Stomach smooth muscle (tissue), 2 donors: ENCODE measurements around the gene CEBPE.
A peak's percentile ranks its signal among the peaks of the same experiment; 100 is the strongest.

Experiments used
- H3K27ac ChIP-seq: one replicate; pipeline ENCODE4 v1.7.0; 2013; ENCODE audit warnings: mild to moderate bottlenecking, low read length, inconsistent platforms
- H3K27me3 ChIP-seq, 2 donors: one replicate each; pipeline ENCODE4 v1.7.0; 2013; ENCODE audit warnings: low read length in 2 of 2; ENCODE audit not compliant: insufficient read depth in 2 of 2, control insufficient read depth in 1 of 2
- H3K36me3 ChIP-seq, 2 donors: one replicate each; pipeline ENCODE4 v1.7.0; 2013; ENCODE audit warnings: low read length in 2 of 2; ENCODE audit not compliant: control insufficient read depth in 2 of 2, insufficient read depth in 2 of 2
- H3K4me1 ChIP-seq: one replicate; pipeline ENCODE4 v1.7.0; 2013; ENCODE audit warnings: low read length; ENCODE audit not compliant: control insufficient read depth, insufficient read depth
- H3K4me3 ChIP-seq, 2 donors: one replicate each; pipeline ENCODE4 v1.7.0; 2013; ENCODE audit warnings: low read length in 2 of 2
- H3K9ac ChIP-seq, 2 donors: one replicate each; pipeline ENCODE4 v1.7.0; 2013; ENCODE audit warnings: low read length in 2 of 2, mild to moderate bottlenecking in 1 of 2
- H3K9me3 ChIP-seq, 2 donors: one replicate each; pipeline ENCODE4 v1.7.0; 2013; ENCODE audit warnings: low read length in 2 of 2; ENCODE audit not compliant: control insufficient read depth in 2 of 2
- donor health status: healthy.
- donor health status: Pancreatic carcinoma.

The CEBPE gene

GRCh38 chr14:23143911-23144310 is 24.9 kb upstream of the CEBPE start:
- Histone ChIP-seq H3K9ac (no peak overlapping the region), H3K4me3 (no peak overlapping the region), H3K36me3 (peaks cover 0 to 7% of the 10 kb centered on the region in 2 donors), H3K4me1 (peaks cover 59% of the 10 kb centered on the region), H3K9me3 (no peaks in the 10 kb centered on the region), H3K27me3 (no peaks in the 10 kb centered on the region), H3K27ac (no peak overlapping the region)

- Histone ChIP-seq H3K27me3 (no peaks in the 10 kb centered on the region), H3K4me3 (no peak overlapping the region), H3K4me1 (peaks cover 60% of the 10 kb centered on the region), H3K9ac (no peak overlapping the region), H3K27ac (peak overlapping the region; percentile 91), H3K9me3 (no peaks in the 10 kb centered on the region), H3K36me3 (peaks cover 0 to 7% of the 10 kb centered on the region in 2 donors)
Observed at GRCh38 chr14:23142826-23143225, 23.8 kb upstream of the CEBPE start.

- Histone ChIP-seq H3K27me3 (no peaks in the 10 kb centered on the region), H3K4me1 (peaks cover 61% of the 10 kb centered on the region), H3K9ac (peak overlapping the region in 1 of 2 donors; percentile 55), H3K27ac (peak overlapping the region; percentile 91), H3K9me3 (no peaks in the 10 kb centered on the region), H3K36me3 (peaks cover 0 to 8% of the 10 kb centered on the region in 2 donors), H3K4me3 (no peak overlapping the region)
Observed at GRCh38 chr14:23141706-23142444, 22.8 kb upstream of the CEBPE start.

- H3K9ac ChIP-seq, result peak overlapping the region; percentile 2 to 36
- peak overlapping the region; percentile 91 for H3K27ac ChIP-seq
- H3K4me3 ChIP-seq, result peak overlapping the region in 1 of 2 donors; percentile 8
- H3K27me3 ChIP-seq, result no peaks in the 10 kb centered on the region
- H3K9me3 ChIP-seq, result no peaks in the 10 kb centered on the region
- peaks cover 0 to 15% of the 10 kb centered on the region in 2 donors for H3K36me3 ChIP-seq
- H3K4me1 ChIP-seq, result peaks cover 54% of the 10 kb centered on the region
Observed at GRCh38 chr14:23140371-23140770, 21.3 kb upstream of the CEBPE start.

GRCh38 chr14:23139874-23140273 is 20.8 kb upstream of the CEBPE start:
- H3K4me1 ChIP-seq, result peaks cover 54% of the 10 kb centered on the region
- H3K27me3 ChIP-seq, result no peaks in the 10 kb centered on the region
- H3K9me3 ChIP-seq, result no peaks in the 10 kb centered on the region
- H3K36me3 ChIP-seq, result peaks cover 0 to 15% of the 10 kb centered on the region in 2 donors
- peak overlapping the region; percentile 91 for H3K27ac ChIP-seq
- peak overlapping the region; percentile 13 to 36 for H3K9ac ChIP-seq
- no peak overlapping the region for H3K4me3 ChIP-seq

GRCh38 chr14:23137813-23138535 is 18.9 kb upstream of the CEBPE start:
- no peaks in the 10 kb centered on the region for H3K27me3 ChIP-seq
- no peak overlapping the region for H3K9ac ChIP-seq
- peaks cover 50% of the 10 kb centered on the region for H3K4me1 ChIP-seq
- no peak overlapping the region for H3K4me3 ChIP-seq
- H3K27ac ChIP-seq, result peak overlapping the region; percentile 41
- H3K9me3 ChIP-seq, result no peaks in the 10 kb centered on the region
- H3K36me3 ChIP-seq, result peaks cover 0 to 15% of the 10 kb centered on the region in 2 donors

- H3K4me1 ChIP-seq, result peaks cover 44% of the 10 kb centered on the region
- no peak overlapping the region for H3K4me3 ChIP-seq
- H3K36me3 ChIP-seq, result peaks cover 0 to 15% of the 10 kb centered on the region in 2 donors
- H3K27me3 ChIP-seq, result no peaks in the 10 kb centered on the region
- H3K9me3 ChIP-seq, result no peaks in the 10 kb centered on the region
- H3K9ac ChIP-seq, result no peak overlapping the region
- H3K27ac ChIP-seq, result peak overlapping the region; percentile 41
Observed at GRCh38 chr14:23137192-23137812, 18.2 kb upstream of the CEBPE start.

GRCh38 chr14:23136566-23137133 is 17.6 kb upstream of the CEBPE start:
- H3K36me3 ChIP-seq, result peaks cover 0 to 15% of the 10 kb centered on the region in 2 donors
- H3K9me3 ChIP-seq, result no peaks in the 10 kb centered on the region
- no peak overlapping the region for H3K4me3 ChIP-seq
- H3K9ac ChIP-seq, result no peak overlapping the region
- no peaks in the 10 kb centered on the region for H3K27me3 ChIP-seq
- no peak overlapping the region for H3K27ac ChIP-seq
- H3K4me1 ChIP-seq, result peaks cover 38% of the 10 kb centered on the region

- Histone ChIP-seq H3K27me3 (no peaks in the 10 kb centered on the region), H3K27ac (no peak overlapping the region), H3K9me3 (no peaks in the 10 kb centered on the region), H3K9ac (no peak overlapping the region), H3K36me3 (peaks cover 0 to 35% of the 10 kb centered on the region in 2 donors), H3K4me1 (peaks cover 8% of the 10 kb centered on the region), H3K4me3 (no peak overlapping the region)
Observed at GRCh38 chr14:23132970-23133369, 13.9 kb upstream of the CEBPE start.

- H3K36me3 ChIP-seq, result peaks cover 0 to 35% of the 10 kb centered on the region in 2 donors
- no peaks in the 10 kb centered on the region for H3K4me1 ChIP-seq
- H3K27ac ChIP-seq, result peak overlapping the region; percentile 6
- H3K27me3 ChIP-seq, result no peaks in the 10 kb centered on the region
- no peak overlapping the region for H3K9ac ChIP-seq
- H3K4me3 ChIP-seq, result no peak overlapping the region
- H3K9me3 ChIP-seq, result no peaks in the 10 kb centered on the region
Observed at GRCh38 chr14:23131482-23131881, 12.4 kb upstream of the CEBPE start.
